Measurements from ENCODE around the gene TMEM39A. TPM values are rescaled to one million over a fixed set of nuclear protein-coding genes. Genes with fewer than 3 reads are reported as not detected.

The TMEM39A gene
- total and polyA plus RNA-seq, 2 of the 4 experiments (the other 2 are of a cell fraction) = 29.6 to 117 TPM

- intact Hi-C loops (cut with micrococcal nuclease) = no loop called here
- H4K8ac ChIP-seq (ENCODE audit: low read depth in 2 of 2, low read length in 2 of 2) = no peak overlapping the region
- H3K9me3 ChIP-seq (ENCODE audit: control insufficient read depth, insufficient read depth, low read length) = no peaks in the 10 kb centered on the region
- ChIA-PET POLR2A (ENCODE audit: unreplicated experiment) (no interaction called here), CTCF (no interaction called here)
- no peak overlapping the region for H3K56ac ChIP-seq (ENCODE audit: extremely low read depth, insufficient read depth, low read length)
- H4K5ac ChIP-seq (ENCODE audit: low read depth, low read length) = no peak overlapping the region
- dilution Hi-C loops (cut with HindIII; ENCODE audit: low sequenced_read_pairs, unreplicated experiment) = no loop called here
- H3K27ac ChIP-seq (ENCODE audit: insufficient read depth, low read length) = no peak overlapping the region
- in situ Hi-C loops (cut with MboI; ENCODE audit: low sequenced_read_pairs) = no loop called here
- no peaks in the 10 kb centered on the region for H4K20me1 ChIP-seq (ENCODE audit: insufficient read depth, low read length)
- H2BK20ac ChIP-seq (ENCODE audit: low read depth, low read length) = no peak overlapping the region
- H3K23ac ChIP-seq (ENCODE audit: low read depth, low read length) = no peak overlapping the region
- H4K91ac ChIP-seq (ENCODE audit: insufficient read depth, low read depth, low read length) = no peak overlapping the region
- H3K36me3 ChIP-seq (ENCODE audit: control insufficient read depth, insufficient read depth, low read length) = peaks cover 21% of the 10 kb centered on the region
- no peak overlapping the region for H2BK120ac ChIP-seq (ENCODE audit: low read depth, low read length)
- H3K4me1 ChIP-seq (ENCODE audit: control insufficient read depth, insufficient read depth, low read length) = peaks cover 4% of the 10 kb centered on the region
- no peak overlapping the region for H3K14ac ChIP-seq (replicated peaks; ENCODE audit: low read depth, low read length)
- peak; percentile 38 for DNase-seq
- no peak overlapping the region for H3K18ac ChIP-seq (ENCODE audit: low read depth, low read length)
- H3K4me2 ChIP-seq (ENCODE audit: low read depth, low read length) = no peak overlapping the region
- H3K27me3 ChIP-seq (ENCODE audit: control insufficient read depth, insufficient read depth, low read length) = no peaks in the 10 kb centered on the region
- H2AK9ac ChIP-seq (replicated peaks; ENCODE audit: low read depth, low read length, poor library complexity) = no peak overlapping the region
- no CpG with 5 or more reads among the region's 1 CpG for WGBS, 2 experiments (ENCODE audit: extremely low coverage in 2 of 2, insufficient read length in 1 of 2)
- no peak overlapping the region for H2AK5ac ChIP-seq (ENCODE audit: low read depth, low read length)
- H3K4me3 ChIP-seq (ENCODE audit: insufficient read depth, low read depth, low read length) = no peak overlapping the region
- no peak overlapping the region for H3K4ac ChIP-seq (ENCODE audit: low read depth, low read length)
- H2AFZ ChIP-seq (replicated peaks; ENCODE audit: low read length, poor library complexity) = no peak overlapping the region
- H3K9ac ChIP-seq (ENCODE audit: low read depth, low read length) = no peak overlapping the region
- TF ChIP-seq MAZ (IDR thresholded peaks at IDR 0.05; ENCODE audit: borderline replicate concordance, low read depth, low read length) = no peak
- no peak for TF ChIP-seq RAD21 (IDR thresholded peaks at IDR 0.05; ENCODE audit: low read length)
- no peak for TF ChIP-seq RFX5 (IDR thresholded peaks at IDR 0.05; ENCODE audit: low read depth, low read length)
- no peak for TF ChIP-seq CEBPB (IDR thresholded peaks at IDR 0.05; ENCODE audit: low read depth, low read length)
- TF ChIP-seq, protein P1, sequence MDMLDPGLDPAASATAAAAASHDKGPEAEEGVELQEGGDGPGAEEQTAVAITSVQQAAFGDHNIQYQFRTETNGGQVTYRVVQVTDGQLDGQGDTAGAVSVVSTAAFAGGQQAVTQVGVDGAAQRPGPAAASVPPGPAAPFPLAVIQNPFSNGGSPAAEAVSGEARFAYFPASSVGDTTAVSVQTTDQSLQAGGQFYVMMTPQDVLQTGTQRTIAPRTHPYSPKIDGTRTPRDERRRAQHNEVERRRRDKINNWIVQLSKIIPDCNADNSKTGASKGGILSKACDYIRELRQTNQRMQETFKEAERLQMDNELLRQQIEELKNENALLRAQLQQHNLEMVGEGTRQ (IDR thresholded peaks at IDR 0.05; ENCODE audit: low read depth, low read length) = no peak
- no peak for TF ChIP-seq BHLHE40 (IDR thresholded peaks at IDR 0.05; ENCODE audit: low read depth, low read length)
- TF ChIP-seq, protein P2, sequence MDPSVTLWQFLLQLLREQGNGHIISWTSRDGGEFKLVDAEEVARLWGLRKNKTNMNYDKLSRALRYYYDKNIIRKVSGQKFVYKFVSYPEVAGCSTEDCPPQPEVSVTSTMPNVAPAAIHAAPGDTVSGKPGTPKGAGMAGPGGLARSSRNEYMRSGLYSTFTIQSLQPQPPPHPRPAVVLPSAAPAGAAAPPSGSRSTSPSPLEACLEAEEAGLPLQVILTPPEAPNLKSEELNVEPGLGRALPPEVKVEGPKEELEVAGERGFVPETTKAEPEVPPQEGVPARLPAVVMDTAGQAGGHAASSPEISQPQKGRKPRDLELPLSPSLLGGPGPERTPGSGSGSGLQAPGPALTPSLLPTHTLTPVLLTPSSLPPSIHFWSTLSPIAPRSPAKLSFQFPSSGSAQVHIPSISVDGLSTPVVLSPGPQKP (IDR thresholded peaks at IDR 0.05; ENCODE audit: borderline replicate concordance, low read depth, low read length) = no peak
- TF ChIP-seq NFE2L2 (IDR thresholded peaks at IDR 0.05; ENCODE audit: low read depth, low read length) = no peak
- no peak for TF ChIP-seq POLR2A (IDR thresholded peaks at IDR 0.05; ENCODE audit: low read depth, low read length)
- no peak for TF ChIP-seq MAFK (IDR thresholded peaks at IDR 0.05; ENCODE audit: low read depth, low read length)
- no peak for TF ChIP-seq CHD1 (IDR thresholded peaks at IDR 0.05; ENCODE audit: low read depth, low read length)
- TF ChIP-seq RCOR1 (IDR thresholded peaks at IDR 0.05; ENCODE audit: insufficient replicate concordance, low read length) = no peak
- TF ChIP-seq CTCF (conservative IDR thresholded peaks at IDR 0.05; ENCODE audit: low read depth, low read length) = no peak
- no peak for TF ChIP-seq SMC3 (IDR thresholded peaks at IDR 0.05; ENCODE audit: low read depth, low read length)
- H3K79me1 ChIP-seq (ENCODE audit: low read depth in 1 of 2, low read length in 2 of 2) = peaks cover 2 to 12% of the 10 kb centered on the region in 2 experiments; a peak in 1 of 4 replicates
- peaks cover 11% of the 10 kb centered on the region; the same call in 1 of the 2 replicates for H3K9me1 ChIP-seq (ENCODE audit: insufficient read depth, low read length)
- ATAC-seq (ENCODE audit: low read depth) = peak; percentile 75
- H2BK15ac ChIP-seq (ENCODE audit: low read depth, low read length) = no peak overlapping the region
- H2BK5ac ChIP-seq (ENCODE audit: low read depth, low read length, poor library complexity, severe bottlenecking) = no peak overlapping the region
- BruUV-seq (replicated peaks) = no TSS peak
Measured at GRCh38 chr3:119409844-119410243, 53.6 kb downstream of the TMEM39A start.

Measured in IMR-90 (cell line).